Measurements from ENCODE around the gene TEX101.

The TEX101 gene

GRCh38 chr19:43425567-43426392 is 11.1 kb downstream of the TEX101 start:
- H3K36me3 ChIP-seq (ENCODE audit: control insufficient read depth in 2 of 2, insufficient read depth in 1 of 2, low read length in 2 of 2): 0 out of 3 replicates have a peak, but pooled peaks cover 0 to 3% of the 10 kb centered on the region in 2 experiments
- no peak overlapping the region for H3K27ac ChIP-seq (ENCODE audit: extremely low read depth, low read depth, low read length)
- POLR2A ChIA-PET: interaction anchor here (0.7 to 1.1 kb wide), 3 partner anchors 9 to 339 kb away, joined by 3 to 9 read pairs (median 6); no protein-coding TSS in a partner anchor
- H3K4me3 ChIP-seq (ENCODE audit: low read depth, low read length): no peak overlapping the region
- CTCF ChIA-PET: interaction anchor here (0.6 to 12.7 kb wide), 51 partner anchors 7 to 1130 kb away, joined by 3 to 217 read pairs (median 5); partner anchors contain the start of genes TEX101 and ZNF575
- peaks cover 12% of the 10 kb centered on the region for H3K4me1 ChIP-seq (ENCODE audit: control insufficient read depth, insufficient read depth, low read length)
- no peaks in the 10 kb centered on the region; the same call in 1 of the 2 replicates for H3K9me3 ChIP-seq (ENCODE audit: control insufficient read depth, insufficient read depth, low read depth, low read length)
- TF ChIP-seq ZNF843 (tag by site-specific recombination; IDR thresholded peaks at IDR 0.05): peak; percentile 36; the same call in 1 of the 2 replicates
- TF ChIP-seq ZNF19 (tag by site-specific recombination; IDR thresholded peaks at IDR 0.05; ENCODE audit: low read depth): 0 out of 2 replicates have a peak, but pooled peaks have one; percentile 12
- 0 out of 2 replicates have a peak, but pooled peaks have one; percentile 13 for TF ChIP-seq KLF16 (tag by site-specific recombination; IDR thresholded peaks at IDR 0.05)
- TF ChIP-seq ZNF239 (tag by site-specific recombination; IDR thresholded peaks at IDR 0.05): peak; percentile 68; the same call in 1 of the 2 replicates
- TF ChIP-seq ZNF677 (tag by site-specific recombination; IDR thresholded peaks at IDR 0.05): no peak
- no peak for TF ChIP-seq ZNF670 (tag by site-specific recombination; IDR thresholded peaks at IDR 0.05; ENCODE audit: low read depth)
- 0 out of 2 replicates have a peak, but pooled peaks have one; percentile 7 for TF ChIP-seq PRDM10 (tag by site-specific recombination; IDR thresholded peaks at IDR 0.05)
- TF ChIP-seq GLIS1 (tag by site-specific recombination; IDR thresholded peaks at IDR 0.05): peak; percentile 9; the same call in 1 of the 2 replicates
- TF ChIP-seq SCRT2 (tag by site-specific recombination; IDR thresholded peaks at IDR 0.05): peak; percentile 87
- TF ChIP-seq ZNF692 (tag by site-specific recombination; IDR thresholded peaks at IDR 0.05): peak; percentile 46; the same call in 1 of the 2 replicates
- TF ChIP-seq ZNF24 (tag by site-specific recombination; IDR thresholded peaks at IDR 0.05): 0 out of 2 replicates have a peak, but pooled peaks have one; percentile 17
- TF ChIP-seq ZNF362 (tag by site-specific recombination; IDR thresholded peaks at IDR 0.05): 0 out of 2 replicates have a peak, but pooled peaks have one; percentile 74
- peak; percentile 47; the same call in 1 of the 2 replicates for TF ChIP-seq ZBTB20 (tag by site-specific recombination; IDR thresholded peaks at IDR 0.05)
- no peak for TF ChIP-seq ZNF830 (tag by site-specific recombination; IDR thresholded peaks at IDR 0.05; ENCODE audit: low read depth)
- TF ChIP-seq BCL11A (tag by site-specific recombination; IDR thresholded peaks at IDR 0.05; ENCODE audit: low read depth): no peak
- peak; percentile 90 for TF ChIP-seq ZNF2 (tag by site-specific recombination; IDR thresholded peaks at IDR 0.05)
- TF ChIP-seq ZNF600 (tag by site-specific recombination; IDR thresholded peaks at IDR 0.05): no peak
- TF ChIP-seq ZFP69B (tag by site-specific recombination; IDR thresholded peaks at IDR 0.05): peak; percentile 11; the same call in 1 of the 2 replicates
- peak; percentile 24; the same call in 1 of the 2 replicates for TF ChIP-seq ZNF335 (tag by site-specific recombination; conservative IDR thresholded peaks at IDR 0.05)
- TF ChIP-seq ZBTB21 (tag by site-specific recombination; IDR thresholded peaks at IDR 0.05): 0 out of 2 replicates have a peak, but pooled peaks have one; percentile 19
- TF ChIP-seq SP3 (tag by site-specific recombination; IDR thresholded peaks at IDR 0.05): 0 out of 2 replicates have a peak, but pooled peaks have one; percentile 26
- TF ChIP-seq ZNF791 (tag by site-specific recombination; IDR thresholded peaks at IDR 0.05): peak; percentile 56
- 0 out of 2 replicates have a peak, but pooled peaks have one; percentile 11 for TF ChIP-seq ZNF280D (tag by site-specific recombination; IDR thresholded peaks at IDR 0.05)
- no peak for TF ChIP-seq ZNF223 (tag by site-specific recombination; IDR thresholded peaks at IDR 0.05)
- peak; percentile 41; the same call in 1 of the 2 replicates for TF ChIP-seq ZBTB48 (tag by site-specific recombination; IDR thresholded peaks at IDR 0.05)
- TF ChIP-seq SCRT1 (tag by site-specific recombination; IDR thresholded peaks at IDR 0.05; ENCODE audit: borderline replicate concordance): peak; percentile 30; the same call in 1 of the 2 replicates
- TF ChIP-seq KLF8 (tag by site-specific recombination; IDR thresholded peaks at IDR 0.05): peak; percentile 65
- TF ChIP-seq ZBTB8A (tag by site-specific recombination; IDR thresholded peaks at IDR 0.05): no peak

All from HEK293 (cell line).